Kidney epithelial cell (primary cell): ENCODE data around the gene ZNF213. TPM values are rescaled to one million over a fixed set of nuclear protein-coding genes. Genes with fewer than 3 reads are reported as not detected.

Source experiments
- DNase-seq: peaks from one replicate; pipeline ENCODE4 v3.0.0-alpha.2; 2010; ENCODE audit warnings: low read depth
- H3K27me3 ChIP-seq: 2 replicates; pipeline ENCODE4 v1.6.0; 2011; ENCODE audit warnings: low read length; ENCODE audit not compliant: control insufficient read depth, insufficient read depth
- H3K36me3 ChIP-seq: 2 replicates; pipeline ENCODE4 v1.5.1; 2011; ENCODE audit warnings: low read length; ENCODE audit not compliant: control insufficient read depth, insufficient read depth
- H3K4me3 ChIP-seq: 2 replicates; pipeline ENCODE4 v1.5.1; 2011; ENCODE audit warnings: low read depth, mild to moderate bottlenecking, control low read depth, low read length
- total RNA-seq: library from RNA; depleted of rRNA; stranded (reverse); fragments of >200 nt; gene quantifications from 2 replicates; pipeline ENCODE4 v1.2.3, GENCODE V29; 2015
- TF ChIP-seq, protein P1 (sequence below): IDR thresholded peaks from 2 replicates; pipeline ENCODE4 v1.5.1; 2011; ENCODE audit warnings: mild to moderate bottlenecking, moderate library complexity, low read length, control low read depth, inconsistent platforms; ENCODE audit not compliant: insufficient read depth, poor library complexity, severe bottlenecking

The ZNF213 gene
- total RNA-seq, 1 donor from 2014 or later, result 13.7 TPM

- H3K27me3 ChIP-seq, result no peaks in the 10 kb centered on the region
- TF ChIP-seq, protein P1, sequence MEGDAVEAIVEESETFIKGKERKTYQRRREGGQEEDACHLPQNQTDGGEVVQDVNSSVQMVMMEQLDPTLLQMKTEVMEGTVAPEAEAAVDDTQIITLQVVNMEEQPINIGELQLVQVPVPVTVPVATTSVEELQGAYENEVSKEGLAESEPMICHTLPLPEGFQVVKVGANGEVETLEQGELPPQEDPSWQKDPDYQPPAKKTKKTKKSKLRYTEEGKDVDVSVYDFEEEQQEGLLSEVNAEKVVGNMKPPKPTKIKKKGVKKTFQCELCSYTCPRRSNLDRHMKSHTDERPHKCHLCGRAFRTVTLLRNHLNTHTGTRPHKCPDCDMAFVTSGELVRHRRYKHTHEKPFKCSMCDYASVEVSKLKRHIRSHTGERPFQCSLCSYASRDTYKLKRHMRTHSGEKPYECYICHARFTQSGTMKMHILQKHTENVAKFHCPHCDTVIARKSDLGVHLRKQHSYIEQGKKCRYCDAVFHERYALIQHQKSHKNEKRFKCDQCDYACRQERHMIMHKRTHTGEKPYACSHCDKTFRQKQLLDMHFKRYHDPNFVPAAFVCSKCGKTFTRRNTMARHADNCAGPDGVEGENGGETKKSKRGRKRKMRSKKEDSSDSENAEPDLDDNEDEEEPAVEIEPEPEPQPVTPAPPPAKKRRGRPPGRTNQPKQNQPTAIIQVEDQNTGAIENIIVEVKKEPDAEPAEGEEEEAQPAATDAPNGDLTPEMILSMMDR, result peak; percentile 36
- peaks cover 3% of the 10 kb centered on the region for H3K36me3 ChIP-seq
- peak; percentile 66 for DNase-seq
- peak overlapping the region; percentile 82 for H3K4me3 ChIP-seq
Measured at GRCh38 chr16:3123986-3124886, 10.6 kb upstream of the ZNF213 start.

- DNase-seq, result no peak
Measured at GRCh38 chr16:3127745-3128144, 7.1 kb upstream of the ZNF213 start.

GRCh38 chr16:3129137-3130131 lies 5.4 kb upstream of the ZNF213 start:
- H3K4me3 ChIP-seq, result no peak overlapping the region
- TF ChIP-seq, protein P1, result peak; percentile 94
- DNase-seq, result no peak
- peaks cover 3% of the 10 kb centered on the region for H3K36me3 ChIP-seq
- no peaks in the 10 kb centered on the region for H3K27me3 ChIP-seq

More at GRCh38 chr16:3127745-3128144, 7.1 kb upstream of the ZNF213 start:
- TF ChIP-seq, protein P1, result no peak
- Histone ChIP-seq H3K36me3 (peaks cover 3% of the 10 kb centered on the region), H3K27me3 (no peaks in the 10 kb centered on the region), H3K4me3 (no peak overlapping the region)

DNA sequence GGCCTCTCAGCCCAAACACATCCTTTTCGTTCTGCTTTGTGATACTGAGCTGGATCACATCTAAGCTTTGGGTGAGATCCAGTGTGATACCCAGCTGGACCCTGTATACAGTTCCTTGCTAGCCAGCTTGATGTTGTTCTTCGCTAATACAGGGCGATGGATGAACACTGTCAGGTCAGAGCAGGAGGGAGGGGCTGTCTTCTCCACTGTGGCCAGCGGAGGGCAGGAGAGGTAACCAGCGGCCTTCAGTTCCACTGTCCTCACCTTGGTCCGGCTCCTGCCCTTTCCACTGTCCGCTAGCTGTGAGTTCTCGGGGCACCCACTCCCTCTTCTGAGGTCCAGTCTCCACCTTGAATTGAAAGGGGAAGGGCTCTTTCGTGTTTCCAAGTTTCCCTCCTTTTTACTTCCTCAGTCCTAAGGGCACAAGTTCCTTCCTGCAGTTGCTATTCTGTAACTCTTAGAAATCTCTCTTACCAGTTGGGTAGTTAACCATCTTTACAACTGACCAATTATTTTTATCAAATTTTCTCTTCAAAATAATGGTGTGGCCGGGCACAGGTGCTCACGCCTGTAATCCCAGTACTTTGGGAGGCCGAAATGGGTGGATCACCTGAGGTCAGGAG lies 3.0 kb upstream of the ZNF213 start:
- TF ChIP-seq, protein P1, result peak; percentile 86
- Histone ChIP-seq H3K4me3 (no peak overlapping the region), H3K27me3 (no peaks in the 10 kb centered on the region), H3K36me3 (peaks cover 3% of the 10 kb centered on the region)
- no peak for DNase-seq

DNA sequence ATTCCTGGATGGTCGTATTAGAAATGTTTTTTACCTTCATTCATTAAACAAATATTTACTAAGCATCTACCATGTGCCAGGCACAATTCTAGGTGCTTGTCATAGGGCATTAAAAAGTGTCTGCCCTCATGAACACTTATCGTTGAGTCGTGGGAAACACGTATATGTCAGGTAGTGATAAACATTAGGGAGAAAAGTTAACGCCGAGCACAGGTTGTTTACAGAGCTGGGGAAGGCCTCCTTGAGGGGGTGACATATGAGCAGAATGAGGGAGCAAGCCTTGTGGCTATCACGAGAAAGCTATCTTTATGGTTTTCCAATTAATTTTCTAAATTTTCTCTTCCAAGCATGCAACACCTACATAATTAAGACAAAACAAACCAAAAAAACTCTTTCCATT lies 985 bp upstream of the ZNF213 start:
- H3K4me3 ChIP-seq, result peak overlapping the region; percentile 89
- TF ChIP-seq, protein P1, result no peak
- H3K27me3 ChIP-seq, result no peaks in the 10 kb centered on the region
- no peak for DNase-seq
- no peaks in the 10 kb centered on the region for H3K36me3 ChIP-seq
